Panc1 (cell line): Measurements from ENCODE around the gene C1orf226. TPM values are rescaled to one million over a fixed set of nuclear protein-coding genes. Genes with fewer than 3 reads are reported as not detected.

Source experiments
- ATAC-seq: fragments of 200-7000 bp; cut with Tn5 transposase; 2 replicates; pipeline ENCODE4 v1.9.1; 2020; ENCODE audit warnings: mild to moderate bottlenecking, moderate library complexity
- BruUV-seq: library from RNA; stranded (reverse); fragments of 400-500 nt; replicated peaks from 2 replicates; lab custom pipeline; 2021; lab: Mats Ljungman, UMichigan
- CTCF ChIA-PET: fragments of 300-600 bp; sonication (Branson Sonifier 250); formaldehyde crosslinking; loops from one replicate; lab custom pipeline; 2022; ENCODE audit warnings: antibody characterized with exemption; lab: Charles Lee
- POLR2A ChIA-PET: fragments of 300-600 bp; sonication (Branson Sonifier 250); formaldehyde crosslinking; loops from one replicate; lab custom pipeline; 2022; ENCODE audit warnings: antibody characterized with exemption; lab: Charles Lee
- DNase-seq: peaks from one replicate; pipeline ENCODE4 v3.0.0-alpha.2; 2010; ENCODE audit warnings: low read depth, low spot score
- H3K27ac ChIP-seq: 2 replicates; pipeline ENCODE4 v1.5.1; 2011; ENCODE audit warnings: mild to moderate bottlenecking, low read length, inconsistent platforms
- H3K27me3 ChIP-seq: fragments of 200-500 bp; sonication (Bioruptor generic); 2 replicates; pipeline ENCODE4 v1.6.0; 2014; ENCODE audit warnings: low read length, inconsistent platforms; ENCODE audit not compliant: control insufficient read depth, insufficient read depth
- H3K36me3 ChIP-seq: fragments of 200-500 bp; sonication (Bioruptor generic); 2 replicates; pipeline ENCODE4 v1.5.1; 2014; ENCODE audit warnings: inconsistent platforms, mild to moderate bottlenecking, low read length, moderate library complexity; ENCODE audit not compliant: control insufficient read depth, insufficient read depth
- H3K4me1 ChIP-seq: 2 replicates; pipeline ENCODE4 v1.5.1; 2011; ENCODE audit warnings: inconsistent platforms, mild to moderate bottlenecking, low read length, moderate library complexity; ENCODE audit not compliant: control insufficient read depth, insufficient read depth
- H3K4me3 ChIP-seq, 2 experiments: 2 replicates each; pipeline ENCODE4 v1.5.1; 2011 to 2012; ENCODE audit warnings: low read depth in 2 of 2, low read length in 2 of 2, mild to moderate bottlenecking in 2 of 2, inconsistent platforms in 1 of 2, moderate library complexity in 1 of 2
- H3K9me3 ChIP-seq: fragments of 200-500 bp; sonication (Bioruptor generic); 2 replicates; pipeline ENCODE4 v1.5.1; 2014; ENCODE audit warnings: low read depth, mild to moderate bottlenecking, inconsistent platforms, low read length, moderate library complexity; ENCODE audit not compliant: control insufficient read depth, insufficient read depth
- CTCF ChIP-seq: fragments of 450-650 bp; IDR thresholded peaks from 2 replicates; pipeline ENCODE4 v1.5.1; 2017; ENCODE audit warnings: mild to moderate bottlenecking
- POLR2AphosphoS5 ChIP-seq: IDR thresholded peaks from 2 replicates; pipeline ENCODE4 v1.6.1; 2012; ENCODE audit warnings: mild to moderate bottlenecking, low read depth, low read length, moderate library complexity
- REST ChIP-seq, 2 experiments: IDR thresholded peaks; 2 replicates each; pipeline ENCODE4 v1.6.1; 2011 to 2012; ENCODE audit warnings: low read depth in 2 of 2, control low read depth in 1 of 2, low read length in 1 of 2, mild to moderate bottlenecking in 1 of 2, moderate library complexity in 1 of 2; ENCODE audit not compliant: insufficient read depth in 1 of 2
- SIN3A ChIP-seq: IDR thresholded peaks from 2 replicates; pipeline ENCODE4 v1.6.1; 2012; ENCODE audit warnings: low read depth, mild to moderate bottlenecking, low read length, moderate library complexity, borderline replicate concordance; ENCODE audit not compliant: insufficient read depth
- TCF7L2 ChIP-seq: IDR thresholded peaks from 2 replicates; pipeline ENCODE4 v1.6.1; 2011; ENCODE audit warnings: mild to moderate bottlenecking, low read depth, low read length, inconsistent platforms
- in situ Hi-C: cut with HindIII; loops from 2 replicates; pipeline ENCODE4 v1.10.0; 2016; ENCODE audit warnings: low sequenced_read_pairs, low pct_unique_long_range_greater_than_20kb
- intact Hi-C: fragments of 100-400 bp; cut with micrococcal nuclease; formaldehyde crosslinking; loops from one replicate; pipeline ENCODE4 v1.10.0; 2022; ENCODE audit not compliant: unreplicated experiment
- total RNA-seq: library from RNA; stranded (reverse); gene quantifications from one replicate; pipeline ENCODE4 v1.2.1, GENCODE V29; 2021; ENCODE audit not compliant: unreplicated experiment

Gene C1orf226
- total RNA-seq, 1 experiment from 2014 or later, result 38.4 TPM

- POLR2A ChIA-PET, result no interaction called here
- no peak for DNase-seq
- ATAC-seq, result no peak
- H3K4me3 ChIP-seq, result no peak overlapping the region
- CTCF ChIA-PET, result no interaction called here
- no TSS peak for BruUV-seq
- TF ChIP-seq REST (IDR thresholded peaks at IDR 0.05; ENCODE audit: insufficient read depth in 1 of 2, low read depth in 2 of 2, low read length in 1 of 2), result no peak
- TF ChIP-seq SIN3A, result no peak
- no peak for TF ChIP-seq TCF7L2
- TF ChIP-seq POLR2AphosphoS5, result no peak
- no peak for TF ChIP-seq CTCF
- intact Hi-C loops (no loop called here), in situ Hi-C loops (no loop called here)
- H3K27me3 ChIP-seq, result no peaks in the 10 kb centered on the region
- peaks cover 9% of the 10 kb centered on the region; the same call in 1 of the 2 replicates for H3K36me3 ChIP-seq
- H3K27ac ChIP-seq, result no peak overlapping the region
- no peaks in the 10 kb centered on the region for H3K9me3 ChIP-seq
- H3K4me1 ChIP-seq, result peaks cover 14% of the 10 kb centered on the region
These were observed 39.0 kb upstream of the C1orf226 start for GRCh38 chr1:162342452-162342983.

GRCh38 chr1:162343470-162343869 lies 38.1 kb upstream of the C1orf226 start:
- H3K4me1 ChIP-seq, result peaks cover 23% of the 10 kb centered on the region
- in situ Hi-C loops (no loop called here), intact Hi-C loops (no loop called here)
- CTCF ChIA-PET, result no interaction called here
- DNase-seq (no peak), ATAC-seq (no peak)
- no peaks in the 10 kb centered on the region for H3K9me3 ChIP-seq
- peak overlapping the region; percentile 20 for H3K27ac ChIP-seq
- H3K4me3 ChIP-seq, result no peak overlapping the region
- POLR2A ChIA-PET, result no interaction called here
- TF ChIP-seq CTCF, result no peak
- no peak for TF ChIP-seq SIN3A
- no peak for TF ChIP-seq POLR2AphosphoS5
- TF ChIP-seq REST (IDR thresholded peaks at IDR 0.05; ENCODE audit: insufficient read depth in 1 of 2, low read depth in 2 of 2, low read length in 1 of 2), result no peak
- no peak for TF ChIP-seq TCF7L2
- H3K36me3 ChIP-seq, result peaks cover 9% of the 10 kb centered on the region; the same call in 1 of the 2 replicates
- no TSS peak for BruUV-seq
- H3K27me3 ChIP-seq, result no peaks in the 10 kb centered on the region
